AG09309 (cell line): ENCODE measurements around the gene CDKL4.
"Not testable (repeated sequence)": the region's sequence is repeated elsewhere in the genome, so short reads cannot be mapped to it uniquely, and the experiment has no call there.

Experiments
- DNase-seq: peaks from one replicate; pipeline ENCODE4 v3.0.0-alpha.2; 2010; ENCODE audit warnings: low read depth
- H3K4me3 ChIP-seq: 2 replicates; pipeline ENCODE4 v1.5.1; 2011; ENCODE audit warnings: mild to moderate bottlenecking, low read depth, low read length, moderate library complexity; ENCODE audit not compliant: control insufficient read depth
- CTCF ChIP-seq: IDR thresholded peaks from 2 replicates; pipeline ENCODE4 v1.5.1; 2011; ENCODE audit warnings: mild to moderate bottlenecking, low read depth, low read length, inconsistent platforms; ENCODE audit not compliant: insufficient read depth, control insufficient read depth; ENCODE audit errors: missing control alignments

The CDKL4 gene

DNA sequence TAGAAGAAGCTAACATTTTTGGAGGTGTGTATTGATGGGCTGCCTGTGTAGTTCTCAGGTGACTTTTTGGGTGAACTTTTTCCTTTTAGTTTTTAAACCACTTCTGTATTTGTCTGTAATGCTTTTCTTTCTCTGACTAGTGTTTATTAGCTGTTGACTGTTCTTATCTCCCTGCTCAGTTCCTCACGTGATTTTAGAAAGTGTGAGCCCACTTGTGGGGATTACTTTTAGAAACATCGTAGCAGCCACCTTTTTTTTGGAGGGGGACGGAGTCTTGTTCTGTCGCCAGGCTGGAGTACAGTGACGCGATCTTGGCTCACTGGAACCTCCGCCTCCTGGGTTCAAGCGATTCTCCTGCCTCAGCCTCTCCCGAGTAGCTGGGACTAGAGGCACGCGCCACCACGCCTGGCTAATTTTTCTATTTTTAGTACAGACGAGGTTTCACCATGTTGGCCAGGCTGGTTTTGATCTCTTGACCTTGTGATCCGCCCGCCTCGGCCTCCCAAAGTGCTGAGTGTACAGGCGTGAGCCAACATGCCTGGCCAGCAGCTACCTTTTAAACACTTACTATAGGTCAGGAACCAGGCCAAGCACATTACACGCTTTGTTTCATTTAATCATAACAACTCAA lies 9.2 kb upstream of the CDKL4 start:
- H3K4me3 ChIP-seq, result no peak overlapping the region
- DNase-seq, result no peak
- TF ChIP-seq CTCF, result no peak

GRCh38 chr2:39247512-39248043 lies 3.8 kb upstream of the CDKL4 start:
- no peak overlapping the region for H3K4me3 ChIP-seq
- no peak for DNase-seq
- TF ChIP-seq CTCF, result no peak

DNA sequence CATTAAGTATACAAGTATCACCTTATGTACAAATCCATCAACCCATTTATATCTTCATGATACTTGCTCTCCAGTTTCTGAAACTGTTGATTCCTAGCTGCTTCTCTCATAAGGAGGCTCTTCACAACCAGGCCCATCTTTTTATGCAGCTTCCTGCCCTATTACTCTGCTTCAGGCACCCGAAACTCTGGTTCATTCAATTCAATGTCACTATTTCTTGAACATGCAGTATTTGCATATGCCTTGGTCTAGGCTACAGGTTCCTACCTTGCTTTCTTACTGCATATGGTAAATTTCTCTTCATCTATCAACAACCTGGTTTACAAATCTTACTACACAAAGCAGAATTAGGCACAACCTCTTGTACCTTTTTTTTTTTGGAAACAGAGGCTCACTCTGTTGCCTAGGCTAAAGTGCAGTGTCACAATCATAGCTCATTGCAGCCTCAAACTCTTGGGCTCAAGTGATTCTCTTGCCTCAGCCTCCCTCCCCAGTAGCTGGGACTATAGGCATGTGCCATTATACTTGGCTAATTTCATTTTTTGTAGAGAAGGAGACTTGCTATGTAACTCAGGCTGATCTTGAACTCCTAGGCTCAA lies 2.7 kb upstream of the CDKL4 start:
- no peak for TF ChIP-seq CTCF
- DNase-seq, result no peak
- H3K4me3 ChIP-seq, result no peak overlapping the region

DNA sequence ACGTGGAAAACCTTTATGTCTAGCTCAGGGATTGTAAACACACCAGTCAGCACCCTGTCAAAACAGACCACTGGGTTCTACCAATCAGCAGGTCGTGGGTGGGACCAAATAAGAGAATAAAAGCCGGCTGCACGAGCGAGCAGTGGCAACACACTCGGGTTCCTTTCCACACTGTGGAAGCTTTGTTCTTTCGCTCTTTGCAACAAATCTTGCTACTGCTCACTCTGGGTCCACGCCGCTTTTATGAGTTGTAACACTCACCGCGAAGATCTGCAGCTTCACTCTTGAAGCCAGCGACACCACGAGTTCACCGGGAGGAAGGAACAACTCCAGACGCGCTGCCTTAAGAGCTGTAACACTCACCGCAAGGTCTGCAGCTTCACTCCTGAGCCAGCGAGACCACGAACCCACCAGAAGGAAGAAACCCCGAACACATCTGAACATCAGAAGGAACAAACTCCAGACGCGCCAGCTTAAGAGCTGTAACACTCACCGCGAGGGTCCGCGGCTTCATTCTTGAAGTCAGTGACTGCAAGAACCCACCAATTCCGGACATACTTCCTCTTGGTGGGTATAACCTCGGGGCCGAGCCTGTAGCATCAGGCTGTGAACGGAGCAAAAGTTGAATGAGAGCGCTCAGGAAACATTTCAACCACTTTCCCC lies 1.3 kb upstream of the CDKL4 start:
- not testable (repeated sequence) for DNase-seq

DNA sequence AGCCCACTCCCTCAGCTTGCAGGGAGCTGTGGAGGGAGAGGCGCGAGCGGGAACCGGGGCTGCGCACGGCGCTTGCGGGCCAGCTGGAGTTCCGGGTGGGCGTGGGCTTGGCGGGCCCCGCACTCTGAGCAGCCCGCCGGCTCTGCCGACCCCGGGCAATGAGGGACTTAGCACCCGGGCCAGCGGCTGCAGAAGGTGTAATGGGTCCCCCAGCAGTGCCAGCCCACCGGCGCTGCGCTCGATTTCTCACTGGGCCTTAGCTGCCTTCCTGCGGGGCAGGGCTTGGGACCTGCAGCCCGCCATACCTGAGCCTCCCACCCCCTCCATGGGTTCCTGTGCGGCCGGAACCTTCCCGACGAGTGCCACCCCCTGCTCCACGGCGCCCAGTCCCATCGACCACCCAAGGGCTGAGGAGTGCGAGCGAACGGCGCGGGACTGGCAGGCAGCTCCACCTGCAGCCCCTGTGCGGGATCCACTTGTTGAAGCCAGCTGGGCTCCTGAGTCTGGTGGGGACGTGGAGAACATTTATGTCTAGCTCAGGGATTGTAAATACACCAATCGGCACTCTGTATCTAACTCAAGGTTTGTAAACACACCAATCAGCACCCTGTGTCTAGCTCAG lies 582 bp upstream of the CDKL4 start:
- not testable (repeated sequence) for H3K4me3 ChIP-seq, DNase-seq

More for the DNA sequence above, 1.3 kb upstream of the CDKL4 start:
- H3K4me3 ChIP-seq, result not testable (repeated sequence)

DNA sequence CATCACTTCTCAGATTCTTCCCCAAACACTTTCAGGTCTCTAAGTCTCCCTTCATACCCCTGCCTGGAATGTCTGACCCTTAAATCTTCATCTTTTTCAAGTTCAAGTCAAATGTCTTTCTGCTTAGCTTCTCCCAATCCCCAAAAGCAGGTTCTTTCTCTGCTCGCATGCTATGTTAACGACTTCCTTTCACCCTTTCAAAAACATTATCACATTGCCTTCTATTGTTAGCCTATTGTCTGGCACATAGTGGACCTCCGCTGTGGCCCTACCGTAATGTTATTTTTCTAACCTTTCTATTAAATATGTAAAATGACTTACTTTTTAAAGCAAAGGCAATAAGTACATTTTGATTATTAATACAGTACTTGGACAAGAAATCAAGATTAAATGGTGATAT lies 2.2 kb downstream of the CDKL4 start:
- DNase-seq, result no peak
- no peak overlapping the region for H3K4me3 ChIP-seq
- no peak for TF ChIP-seq CTCF

DNA sequence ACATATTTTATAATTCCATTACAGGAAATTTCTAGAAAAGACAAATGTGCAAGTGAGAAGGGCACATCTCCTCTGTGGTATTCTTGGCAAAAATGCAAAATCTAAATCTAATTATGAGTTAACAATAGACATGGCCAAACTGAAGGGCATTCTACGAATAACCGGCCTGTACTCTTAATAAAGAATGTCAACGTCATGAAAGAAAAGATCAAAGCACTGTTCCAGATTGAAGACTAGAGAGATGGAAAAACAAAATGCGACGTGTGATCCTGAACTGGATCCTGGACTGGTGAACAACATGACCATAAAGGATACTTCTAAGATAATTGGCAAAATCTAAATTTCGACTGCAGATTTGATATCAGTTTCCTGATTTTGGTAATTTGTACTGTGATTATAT lies 3.0 kb downstream of the CDKL4 start:
- no peak overlapping the region for H3K4me3 ChIP-seq
- TF ChIP-seq CTCF, result no peak
- no peak for DNase-seq
